HG02884 (cell line): ENCODE results near the gene RPTOR.

Experiments
- ATAC-seq: cut with Tn5 transposase; IDR thresholded peaks from one replicate; pipeline ENCODE4 v1.9.1; 2021; ENCODE audit warnings: mild to moderate bottlenecking, moderate library complexity; ENCODE audit not compliant: unreplicated experiment

Gene RPTOR

GRCh38 chr17:80980397-80981061 lies 435.9 kb downstream of the RPTOR start:
- no peak for ATAC-seq

GRCh38 chr17:80981062-80981902 lies 436.6 kb downstream of the RPTOR start:
- no peak for ATAC-seq

DNA sequence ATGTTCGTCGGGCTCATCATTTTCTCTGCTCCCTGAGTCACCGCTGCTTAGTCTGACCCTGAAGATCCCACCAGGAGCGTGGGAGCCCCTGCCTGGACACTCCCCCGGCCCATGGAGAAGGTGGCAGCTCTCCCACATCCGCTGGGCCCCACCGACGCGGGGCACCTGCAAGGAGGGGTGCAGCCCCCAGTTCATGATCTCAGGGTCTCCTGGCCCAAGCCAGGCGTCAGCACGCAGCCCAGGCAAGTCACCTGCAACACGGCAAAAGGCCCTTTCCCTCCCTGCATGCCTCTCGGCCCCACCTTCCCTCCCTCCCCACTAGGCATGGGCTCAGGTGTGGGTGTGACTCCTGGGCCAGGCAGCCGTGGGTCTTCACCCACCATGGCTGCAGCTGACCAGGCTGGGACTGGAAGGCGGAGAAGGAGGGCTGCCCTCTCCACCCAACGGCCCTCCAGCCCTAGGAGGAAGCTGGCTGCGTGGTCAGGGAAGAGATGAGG lies 437.3 kb downstream of the RPTOR start:
- ATAC-seq = no peak

DNA sequence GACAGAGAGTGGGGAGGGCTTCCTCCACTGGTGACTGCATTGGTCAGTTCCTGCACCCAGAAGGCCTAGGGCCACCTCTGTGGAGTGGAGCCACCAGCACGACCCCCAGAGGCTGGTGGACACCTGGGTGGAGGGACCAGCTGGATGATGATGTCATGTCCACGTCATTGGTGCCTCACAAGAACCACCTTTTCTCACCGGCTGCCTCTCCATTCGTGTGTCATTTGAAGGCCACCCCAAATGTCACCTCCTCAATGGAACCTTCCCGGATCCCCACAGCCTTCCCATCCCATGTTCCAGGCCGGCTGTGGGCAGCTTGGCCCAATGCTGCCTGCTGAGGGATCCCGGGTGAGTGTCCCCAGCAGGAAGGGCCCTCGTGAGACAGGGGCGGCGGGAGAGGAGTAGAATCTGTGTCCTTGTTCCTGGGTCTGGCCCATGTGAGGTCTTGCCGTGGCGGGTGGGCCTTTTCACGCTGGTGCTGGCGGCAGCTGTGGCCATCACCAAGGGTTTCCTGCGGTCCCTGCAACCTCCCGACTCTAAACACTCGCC lies 437.9 kb downstream of the RPTOR start:
- ATAC-seq = no peak

- ATAC-seq = no peak
Measured at GRCh38 chr17:80983545-80983944, 438.9 kb downstream of the RPTOR start.

GRCh38 chr17:80984749-80985148 lies 440.1 kb downstream of the RPTOR start:
- no peak for ATAC-seq

DNA sequence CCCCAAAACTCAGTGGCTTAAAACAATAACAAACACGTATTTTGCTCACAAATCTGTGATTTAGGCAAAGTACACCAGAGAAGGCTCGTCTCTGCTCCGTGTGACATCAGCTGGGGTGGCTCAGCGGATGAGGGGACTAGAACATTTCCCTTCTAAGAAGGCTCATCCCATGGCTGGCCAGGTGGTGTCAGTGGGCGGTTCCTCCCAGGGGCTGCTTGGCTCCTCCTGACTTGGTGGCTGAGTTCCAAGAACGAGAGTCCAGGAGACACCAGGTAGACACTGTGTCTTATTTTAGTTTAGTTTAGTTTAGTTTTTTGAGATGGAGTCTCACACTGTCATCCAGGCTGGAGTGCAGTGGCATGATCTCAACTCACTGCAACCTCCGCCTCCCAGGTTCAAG lies 441.4 kb downstream of the RPTOR start:
- no peak for ATAC-seq

DNA sequence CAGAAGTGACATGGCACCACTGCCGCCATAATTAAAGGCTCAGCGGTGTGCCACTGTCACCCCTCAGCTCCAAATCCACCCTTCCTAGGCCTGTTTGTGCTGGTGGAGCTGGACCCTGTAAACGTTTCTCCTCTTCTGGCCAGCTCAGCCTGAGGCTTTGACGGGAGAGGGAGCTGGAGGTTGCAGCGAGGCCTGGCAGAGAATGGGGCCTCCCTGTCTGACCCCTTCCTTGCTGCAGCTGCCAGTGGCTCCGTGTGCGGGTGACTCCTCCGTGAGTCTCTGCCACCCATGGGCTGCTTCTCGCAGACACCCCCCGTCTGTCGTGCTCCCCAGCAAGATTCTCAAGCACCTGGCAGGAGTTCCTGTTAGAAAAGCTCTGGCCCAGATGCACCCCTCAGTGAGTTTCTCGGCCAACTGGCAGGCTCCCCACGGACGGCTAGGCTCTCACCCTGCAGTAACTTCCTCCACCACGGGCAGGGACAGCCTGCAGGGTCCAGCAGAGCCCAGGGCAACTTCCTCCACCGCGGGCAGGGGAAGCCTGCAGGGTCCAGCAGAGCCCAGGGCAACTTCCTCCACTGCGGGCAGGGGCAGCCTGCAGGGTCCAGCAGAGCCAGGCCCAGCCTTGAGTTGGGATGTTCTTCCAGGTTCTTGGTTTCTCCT lies 442.3 kb downstream of the RPTOR start:
- ATAC-seq = no peak

DNA sequence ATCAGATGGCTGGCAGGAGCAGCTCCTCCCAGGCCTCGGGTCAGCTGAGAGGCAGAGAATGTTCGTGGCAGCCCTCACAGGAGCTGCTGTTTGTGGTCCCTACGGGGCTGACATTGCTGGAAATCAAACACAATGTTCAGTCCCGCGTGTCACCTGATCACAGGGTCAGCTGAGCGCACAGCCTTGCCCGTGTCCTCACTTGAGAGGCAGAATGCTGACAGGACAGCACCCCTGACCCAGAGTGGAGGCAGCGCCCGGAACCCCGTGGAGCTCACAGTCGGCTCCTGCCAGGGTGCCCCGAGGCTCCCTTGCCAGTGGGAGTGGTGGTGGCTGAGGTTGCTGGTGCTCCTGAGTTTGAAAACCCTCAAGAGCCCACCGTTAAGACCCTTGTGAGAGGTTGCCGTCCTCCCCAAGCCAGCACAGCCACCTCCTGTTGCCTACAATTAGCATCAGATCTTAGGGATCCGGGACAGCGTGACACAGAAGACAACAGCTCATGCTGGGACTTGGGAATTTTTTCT lies 443.4 kb downstream of the RPTOR start:
- ATAC-seq = no peak

- ATAC-seq = no peak
Measured at GRCh38 chr17:80989586-80989913, 444.9 kb downstream of the RPTOR start.

DNA sequence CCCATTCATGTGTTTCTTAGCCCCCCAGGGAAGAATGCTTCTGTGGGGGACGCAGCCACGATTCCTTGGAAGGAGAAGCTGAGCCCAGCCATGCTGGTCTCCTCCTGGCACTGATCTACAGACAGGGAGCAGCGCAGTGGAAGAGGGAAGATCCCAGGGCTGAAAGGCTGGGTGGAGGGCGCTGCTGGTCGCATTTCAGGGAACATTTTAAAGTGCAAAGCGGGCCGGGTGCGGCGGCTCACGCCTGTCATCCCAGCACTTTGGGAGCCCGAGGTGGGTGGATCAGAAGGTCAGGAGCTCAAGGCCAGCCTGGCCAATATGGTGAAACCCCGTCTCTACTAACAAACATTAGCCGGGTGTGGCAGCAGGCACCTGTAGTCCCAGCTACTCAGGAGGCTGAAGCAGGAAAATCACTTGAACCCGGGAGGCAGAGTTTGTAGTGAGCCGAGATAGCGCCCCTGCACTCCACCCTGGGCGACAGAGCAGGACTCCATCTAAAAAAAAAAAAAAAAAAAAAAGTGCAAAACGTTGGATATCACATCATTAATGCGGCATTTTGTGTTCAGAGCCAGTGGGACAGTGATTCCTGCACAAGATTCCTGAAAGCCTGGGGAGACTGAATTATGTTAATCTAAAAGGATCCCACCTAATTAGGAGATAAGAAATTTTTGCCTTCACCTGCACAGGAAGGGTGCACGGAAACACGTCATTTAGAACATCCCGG lies 446.4 kb downstream of the RPTOR start:
- ATAC-seq = no peak

GRCh38 chr17:80991645-80992076 lies 447.0 kb downstream of the RPTOR start, which contains the start of gene CHMP6:
Gene CHMP6 (plus strand): TSS chr17:80991841. CDS start chr17:80991919, 78 bp downstream.
- no peak for ATAC-seq

GRCh38 chr17:80992077-80992947 lies 447.7 kb downstream of the RPTOR start:
- ATAC-seq = no peak

GRCh38 chr17:80992948-80993624 lies 448.4 kb downstream of the RPTOR start:
- ATAC-seq = no peak

DNA sequence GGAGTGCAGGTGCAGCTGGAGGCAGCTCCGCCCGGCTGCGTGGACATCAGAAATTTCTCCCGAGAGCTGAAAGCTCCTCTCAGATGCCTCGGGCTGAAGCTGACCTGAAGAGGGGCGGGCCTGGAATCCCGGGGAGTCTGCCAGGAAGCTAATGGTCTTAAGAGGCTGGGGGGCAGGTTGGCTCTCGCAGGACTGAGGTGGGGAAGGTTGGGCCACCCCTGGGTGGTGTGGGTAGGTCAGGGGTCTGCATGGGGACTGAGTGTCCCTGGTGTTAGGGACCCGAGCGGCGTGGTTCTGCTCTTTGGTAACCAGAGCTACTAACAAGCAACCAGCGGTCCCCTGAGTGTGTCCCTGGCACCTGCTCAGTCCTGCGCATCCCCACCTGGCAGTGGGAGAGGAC lies 450.5 kb downstream of the RPTOR start:
- ATAC-seq = no peak

- ATAC-seq = no peak
Measured at GRCh38 chr17:80996422-80997305, 452.0 kb downstream of the RPTOR start.

GRCh38 chr17:80997424-80998117 lies 452.9 kb downstream of the RPTOR start:
- no peak for ATAC-seq
